ENCODE data around the gene CREBL2.

CREBL2 gene

DNA sequence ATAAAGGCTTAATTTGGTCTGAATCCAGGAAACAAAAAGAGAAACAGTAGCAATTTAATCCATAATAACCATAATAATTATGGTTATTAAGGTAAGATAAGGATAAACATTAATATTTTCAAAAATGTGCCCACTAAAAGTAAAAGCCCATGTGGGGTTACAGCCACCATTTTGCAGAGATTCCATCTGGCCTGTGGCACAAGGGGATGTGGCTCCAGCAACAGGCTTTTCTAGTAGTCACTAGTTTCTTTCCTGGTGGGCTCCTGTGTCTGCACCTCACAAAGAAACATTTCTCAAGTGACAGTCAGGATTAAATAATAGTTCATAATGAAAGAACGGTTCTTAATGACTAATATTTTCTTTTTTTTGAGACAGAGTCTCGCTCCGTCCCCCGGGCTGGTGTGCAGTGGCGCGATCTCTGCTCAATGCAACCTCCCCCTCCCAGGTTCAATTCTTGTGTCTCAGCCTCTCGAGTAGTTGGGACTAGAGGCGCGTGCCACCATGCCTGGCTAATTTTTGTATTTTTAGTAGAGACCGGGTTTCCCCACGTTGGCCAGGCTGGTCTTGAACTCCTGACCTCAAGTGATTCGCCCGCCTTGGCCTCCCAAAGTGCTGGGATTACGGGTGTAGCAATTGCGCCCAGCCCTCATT, 52.1 kb downstream of the CREBL2 start:
- TF ChIP-seq, protein P1, sequence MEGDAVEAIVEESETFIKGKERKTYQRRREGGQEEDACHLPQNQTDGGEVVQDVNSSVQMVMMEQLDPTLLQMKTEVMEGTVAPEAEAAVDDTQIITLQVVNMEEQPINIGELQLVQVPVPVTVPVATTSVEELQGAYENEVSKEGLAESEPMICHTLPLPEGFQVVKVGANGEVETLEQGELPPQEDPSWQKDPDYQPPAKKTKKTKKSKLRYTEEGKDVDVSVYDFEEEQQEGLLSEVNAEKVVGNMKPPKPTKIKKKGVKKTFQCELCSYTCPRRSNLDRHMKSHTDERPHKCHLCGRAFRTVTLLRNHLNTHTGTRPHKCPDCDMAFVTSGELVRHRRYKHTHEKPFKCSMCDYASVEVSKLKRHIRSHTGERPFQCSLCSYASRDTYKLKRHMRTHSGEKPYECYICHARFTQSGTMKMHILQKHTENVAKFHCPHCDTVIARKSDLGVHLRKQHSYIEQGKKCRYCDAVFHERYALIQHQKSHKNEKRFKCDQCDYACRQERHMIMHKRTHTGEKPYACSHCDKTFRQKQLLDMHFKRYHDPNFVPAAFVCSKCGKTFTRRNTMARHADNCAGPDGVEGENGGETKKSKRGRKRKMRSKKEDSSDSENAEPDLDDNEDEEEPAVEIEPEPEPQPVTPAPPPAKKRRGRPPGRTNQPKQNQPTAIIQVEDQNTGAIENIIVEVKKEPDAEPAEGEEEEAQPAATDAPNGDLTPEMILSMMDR (IDR thresholded peaks at IDR 0.05; ENCODE audit: low read depth, low read length, missing control alignments): no peak
- no peak for DNase-seq (ENCODE audit: extremely low read depth, low read depth)
- no peak overlapping the region for H3K4me3 ChIP-seq (replicated peaks; ENCODE audit: low read depth, low read length)

DNA sequence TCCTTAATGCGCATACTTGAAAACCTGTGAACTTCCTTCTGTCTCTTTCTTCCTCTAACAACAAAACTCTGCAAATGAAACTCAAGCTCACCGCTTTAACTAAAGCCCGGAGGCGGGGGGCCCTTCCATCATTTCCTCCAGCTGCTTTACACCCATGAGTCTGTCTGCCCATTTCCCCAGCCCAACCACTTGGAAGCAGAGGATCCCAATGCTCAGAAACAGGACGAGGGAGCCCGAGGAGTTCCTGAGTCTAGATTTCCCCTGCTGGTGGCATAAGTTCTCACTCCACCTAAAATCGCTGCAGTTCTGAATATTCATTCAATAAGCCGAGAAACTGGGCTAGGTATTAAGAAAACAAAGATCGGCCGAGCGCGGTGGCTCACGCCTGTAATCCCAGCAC, 53.5 kb downstream of the CREBL2 start:
- TF ChIP-seq, protein P1 (IDR thresholded peaks at IDR 0.05; ENCODE audit: low read depth, low read length, missing control alignments): no peak
- H3K4me3 ChIP-seq (replicated peaks; ENCODE audit: low read depth, low read length): no peak overlapping the region
- DNase-seq (ENCODE audit: extremely low read depth, low read depth): no peak

DNA sequence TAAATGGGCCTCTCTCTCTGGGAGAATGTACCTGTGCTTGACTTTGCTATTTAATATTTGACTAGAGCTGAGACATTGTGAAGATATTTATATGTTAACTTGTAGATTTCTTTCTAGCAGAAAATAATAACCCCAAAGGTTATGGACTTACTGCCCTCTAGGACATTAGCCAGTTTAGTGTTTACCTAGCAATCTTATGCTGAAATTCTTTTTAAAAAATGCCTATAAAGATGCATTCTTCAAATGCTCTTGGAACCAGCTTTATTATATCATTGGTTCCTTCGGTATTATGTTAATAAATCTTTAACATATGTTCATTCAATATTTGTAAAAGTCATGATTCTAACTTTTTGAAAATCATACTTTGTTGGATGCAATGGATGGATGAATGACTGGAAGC, 56.3 kb downstream of the CREBL2 start:
- no peak for DNase-seq (ENCODE audit: extremely low read depth, low read depth)
- H3K4me3 ChIP-seq (replicated peaks; ENCODE audit: low read depth, low read length): no peak overlapping the region
- TF ChIP-seq, protein P1 (IDR thresholded peaks at IDR 0.05; ENCODE audit: low read depth, low read length, missing control alignments): no peak

DNA sequence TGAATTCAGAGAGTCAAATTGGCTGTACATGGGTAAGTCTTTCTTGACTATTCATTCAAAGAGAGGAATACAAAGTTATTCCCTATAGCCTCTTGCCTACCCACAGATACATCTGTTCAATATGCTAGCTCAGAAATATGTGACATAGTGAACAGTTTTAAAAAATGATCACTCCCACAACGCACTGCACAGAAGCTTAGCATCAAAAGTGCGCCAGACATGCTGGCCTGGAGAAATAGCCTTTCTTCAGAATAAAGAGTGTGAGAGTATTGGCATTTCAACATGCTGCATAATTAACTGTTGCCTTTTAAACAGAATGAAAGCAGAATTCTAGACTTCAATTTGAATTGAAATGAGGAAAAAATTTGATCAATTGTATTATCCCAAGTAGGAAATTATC, 57.3 kb downstream of the CREBL2 start:
- H3K4me3 ChIP-seq (replicated peaks; ENCODE audit: low read depth, low read length): no peak overlapping the region
- no peak for DNase-seq (ENCODE audit: extremely low read depth, low read depth)
- TF ChIP-seq, protein P1 (IDR thresholded peaks at IDR 0.05; ENCODE audit: low read depth, low read length, missing control alignments): no peak

DNA sequence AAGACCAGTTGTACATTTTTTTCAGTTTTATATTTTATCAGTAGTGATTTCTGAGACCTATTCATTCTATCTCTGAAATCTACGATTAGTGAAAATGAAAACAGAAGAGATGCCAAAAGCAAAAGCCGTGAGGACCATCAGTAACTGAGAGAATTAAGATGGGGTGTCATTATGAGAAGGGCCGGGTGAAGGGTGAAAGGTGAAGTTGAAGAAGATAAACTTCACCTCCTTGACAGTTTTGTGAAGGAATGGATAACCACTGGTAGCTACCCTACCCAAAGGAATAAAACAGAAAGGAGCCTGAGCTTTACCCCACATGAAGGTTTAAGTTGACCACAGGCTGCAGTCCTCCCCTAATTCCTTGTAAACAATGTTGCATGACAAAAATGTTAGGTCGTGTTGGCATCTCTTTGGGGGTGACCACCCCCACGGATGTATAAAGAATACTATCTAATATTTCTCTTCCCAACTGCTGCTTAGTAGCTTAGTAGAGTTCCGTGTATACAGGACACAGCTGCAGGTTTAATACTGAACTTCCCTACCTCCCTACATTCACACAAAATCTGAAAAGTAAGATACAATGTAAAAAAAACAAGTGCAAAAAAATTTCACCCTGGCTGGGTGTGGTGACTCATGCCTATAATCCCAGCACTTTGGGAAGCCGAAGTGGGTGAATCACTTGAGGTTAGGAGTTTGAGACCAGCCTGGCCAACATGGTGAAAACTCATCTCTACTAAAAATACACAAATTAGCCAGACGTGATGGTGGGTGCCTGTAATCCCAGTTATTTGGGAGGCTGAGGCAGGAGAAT, 60.4 kb downstream of the CREBL2 start:
- no peak for DNase-seq (ENCODE audit: extremely low read depth, low read depth)
- TF ChIP-seq, protein P1 (IDR thresholded peaks at IDR 0.05; ENCODE audit: low read depth, low read length, missing control alignments): no peak
- H3K4me3 ChIP-seq (replicated peaks; ENCODE audit: low read depth, low read length): no peak overlapping the region

DNA sequence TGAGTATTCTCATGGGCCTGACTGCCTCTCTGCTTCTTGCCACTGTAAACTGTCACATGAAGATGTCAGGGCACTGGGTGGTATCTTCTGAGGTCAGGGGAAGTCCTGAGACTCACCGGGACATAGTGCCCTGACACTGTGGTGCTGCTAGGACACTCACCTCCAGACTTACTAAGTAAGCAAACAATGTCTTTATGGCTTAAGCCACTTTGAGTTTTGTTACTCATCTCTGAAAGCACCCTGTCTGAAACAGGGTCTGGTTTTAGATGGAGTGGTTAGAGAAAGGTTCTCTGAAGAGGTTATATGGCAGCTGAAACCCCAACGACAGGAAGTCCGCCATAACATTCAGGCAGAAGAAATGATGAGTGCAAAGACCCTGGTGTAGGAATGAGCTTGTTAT, 61.6 kb downstream of the CREBL2 start:
- no peak overlapping the region for H3K4me3 ChIP-seq (replicated peaks; ENCODE audit: low read depth, low read length)
- TF ChIP-seq, protein P1 (IDR thresholded peaks at IDR 0.05; ENCODE audit: low read depth, low read length, missing control alignments): no peak
- DNase-seq (ENCODE audit: extremely low read depth, low read depth): no peak
